PFSK-1 (cell line): Measurements from ENCODE around the gene ARSD.

Source experiments
- FOXP2 ChIP-seq: optimal IDR thresholded peaks from 2 replicates; pipeline ENCODE3; 2011; ENCODE audit warnings: borderline replicate concordance, control low read depth, inconsistent platforms; ENCODE audit not compliant: insufficient read depth; ENCODE audit errors: extremely low read length, extremely low read depth
- POLR2AphosphoS5 ChIP-seq: IDR thresholded peaks from 2 replicates; pipeline ENCODE4 v1.6.1; 2012; ENCODE audit warnings: low read depth, mild to moderate bottlenecking, control low read depth, low read length, moderate library complexity
- SIN3A ChIP-seq: IDR thresholded peaks from 2 replicates; pipeline ENCODE4 v1.6.1; 2012; ENCODE audit warnings: mild to moderate bottlenecking, low read length, moderate library complexity, borderline replicate concordance; ENCODE audit not compliant: insufficient read depth
- TAF1 ChIP-seq: IDR thresholded peaks from 2 replicates; pipeline ENCODE4 v1.6.1; 2012; ENCODE audit warnings: low read length, control low read depth, borderline replicate concordance; ENCODE audit not compliant: insufficient read depth
- TF ChIP-seq, protein P1 (sequence below), 2 experiments: IDR thresholded peaks; 2 replicates each; pipeline versions ENCODE4 v1.6.1 to v1.8.0; 2011 to 2012; ENCODE audit warnings: low read depth in 2 of 2, low read length in 2 of 2, control low read depth in 1 of 2, inconsistent platforms in 1 of 2, mild to moderate bottlenecking in 1 of 2, moderate library complexity in 1 of 2; ENCODE audit not compliant: insufficient read depth in 1 of 2

ARSD gene

DNA sequence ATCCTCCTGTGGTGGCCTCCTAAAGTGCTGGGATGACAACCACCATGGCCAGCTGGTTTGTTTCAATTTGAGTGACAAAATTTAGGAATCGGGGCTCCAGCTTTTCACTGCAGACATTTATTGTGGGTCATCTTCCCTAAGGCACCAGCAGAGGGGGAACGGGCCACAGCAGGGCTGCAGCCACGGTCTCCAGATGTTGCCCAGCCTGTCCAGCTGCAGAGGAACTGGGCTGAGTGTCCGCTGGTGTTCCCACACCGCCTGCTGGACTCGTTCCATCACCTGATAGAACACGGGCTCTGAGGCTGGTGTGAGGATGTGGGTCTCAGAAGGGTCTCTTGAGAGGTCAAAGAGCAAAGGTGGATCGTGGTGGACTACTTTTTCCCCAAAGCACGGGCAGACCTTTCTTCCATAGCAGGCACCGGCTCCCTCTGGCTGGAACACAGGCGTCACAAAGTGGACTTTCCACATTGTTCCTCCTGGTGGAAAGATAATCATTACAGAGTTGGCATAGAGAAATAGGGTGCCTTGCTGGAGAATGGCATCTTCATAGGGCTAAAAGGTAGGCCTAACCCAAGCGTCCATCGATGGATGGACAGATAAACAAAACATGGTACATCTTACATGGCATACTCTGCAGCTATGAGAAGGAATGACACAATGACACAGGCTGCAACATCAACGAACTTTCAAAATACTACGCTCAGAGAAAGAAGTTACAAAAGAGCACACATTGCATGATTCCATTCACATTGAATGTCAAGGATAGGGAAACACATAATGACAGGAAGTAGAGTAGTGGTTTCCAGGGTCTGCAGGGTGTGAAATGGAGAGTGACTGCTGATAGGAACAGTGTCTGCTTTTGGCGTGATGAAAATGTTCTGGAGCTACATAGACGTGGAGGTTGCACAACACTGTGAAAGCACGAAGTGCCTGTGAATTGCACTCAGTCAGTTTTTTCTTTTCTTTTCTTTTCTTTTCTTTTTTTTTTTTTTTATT is 5.9 kb upstream of the ARSD start:
- TF ChIP-seq SIN3A (no peak), FOXP2 (no peak), POLR2AphosphoS5 (no peak), TAF1 (no peak)
- TF ChIP-seq, protein P1, sequence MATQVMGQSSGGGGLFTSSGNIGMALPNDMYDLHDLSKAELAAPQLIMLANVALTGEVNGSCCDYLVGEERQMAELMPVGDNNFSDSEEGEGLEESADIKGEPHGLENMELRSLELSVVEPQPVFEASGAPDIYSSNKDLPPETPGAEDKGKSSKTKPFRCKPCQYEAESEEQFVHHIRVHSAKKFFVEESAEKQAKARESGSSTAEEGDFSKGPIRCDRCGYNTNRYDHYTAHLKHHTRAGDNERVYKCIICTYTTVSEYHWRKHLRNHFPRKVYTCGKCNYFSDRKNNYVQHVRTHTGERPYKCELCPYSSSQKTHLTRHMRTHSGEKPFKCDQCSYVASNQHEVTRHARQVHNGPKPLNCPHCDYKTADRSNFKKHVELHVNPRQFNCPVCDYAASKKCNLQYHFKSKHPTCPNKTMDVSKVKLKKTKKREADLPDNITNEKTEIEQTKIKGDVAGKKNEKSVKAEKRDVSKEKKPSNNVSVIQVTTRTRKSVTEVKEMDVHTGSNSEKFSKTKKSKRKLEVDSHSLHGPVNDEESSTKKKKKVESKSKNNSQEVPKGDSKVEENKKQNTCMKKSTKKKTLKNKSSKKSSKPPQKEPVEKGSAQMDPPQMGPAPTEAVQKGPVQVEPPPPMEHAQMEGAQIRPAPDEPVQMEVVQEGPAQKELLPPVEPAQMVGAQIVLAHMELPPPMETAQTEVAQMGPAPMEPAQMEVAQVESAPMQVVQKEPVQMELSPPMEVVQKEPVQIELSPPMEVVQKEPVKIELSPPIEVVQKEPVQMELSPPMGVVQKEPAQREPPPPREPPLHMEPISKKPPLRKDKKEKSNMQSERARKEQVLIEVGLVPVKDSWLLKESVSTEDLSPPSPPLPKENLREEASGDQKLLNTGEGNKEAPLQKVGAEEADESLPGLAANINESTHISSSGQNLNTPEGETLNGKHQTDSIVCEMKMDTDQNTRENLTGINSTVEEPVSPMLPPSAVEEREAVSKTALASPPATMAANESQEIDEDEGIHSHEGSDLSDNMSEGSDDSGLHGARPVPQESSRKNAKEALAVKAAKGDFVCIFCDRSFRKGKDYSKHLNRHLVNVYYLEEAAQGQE (IDR thresholded peaks at IDR 0.05; ENCODE audit: insufficient read depth in 1 of 2, low read depth in 2 of 2, low read length in 2 of 2): no peak

DNA sequence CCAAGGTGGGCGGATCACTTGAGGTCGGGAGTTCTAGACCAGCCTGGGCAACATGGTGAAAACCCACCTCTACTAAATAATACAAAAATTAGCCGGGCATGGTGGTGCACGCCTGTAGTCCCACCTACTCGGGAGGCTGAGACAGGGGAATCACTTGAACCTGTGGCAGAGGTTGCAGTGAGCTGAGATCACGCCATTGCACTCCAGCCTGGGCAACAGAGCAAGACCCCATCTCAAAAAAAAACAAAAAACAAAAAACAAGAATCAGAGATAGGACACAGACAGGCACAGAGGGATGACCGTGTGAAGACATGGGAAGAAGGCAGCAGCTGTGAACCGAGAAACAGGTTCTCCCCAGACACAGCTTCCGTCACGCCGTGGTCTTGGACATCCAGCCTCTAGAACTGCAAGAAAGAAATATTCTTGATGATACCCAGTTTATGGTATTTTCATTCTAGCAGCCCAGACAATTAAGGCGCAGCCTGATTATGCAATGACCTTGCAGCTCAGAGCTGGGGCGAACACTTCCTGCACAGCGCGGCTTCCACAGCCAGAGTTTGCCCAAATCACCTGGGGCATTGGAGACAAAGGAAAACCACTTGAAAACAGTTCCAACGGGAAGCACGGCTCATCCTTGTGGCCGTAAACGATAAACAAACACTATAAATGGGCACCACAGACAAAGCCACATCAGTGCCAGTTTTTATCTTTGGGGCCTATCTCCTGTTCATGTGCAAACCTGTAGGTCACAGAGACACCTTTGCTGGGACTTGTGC is 4.2 kb upstream of the ARSD start:
- TF ChIP-seq FOXP2: no peak
- TF ChIP-seq TAF1: no peak
- TF ChIP-seq, protein P1 (IDR thresholded peaks at IDR 0.05; ENCODE audit: insufficient read depth in 1 of 2, low read depth in 2 of 2, low read length in 2 of 2): no peak
- no peak for TF ChIP-seq SIN3A
- no peak for TF ChIP-seq POLR2AphosphoS5

DNA sequence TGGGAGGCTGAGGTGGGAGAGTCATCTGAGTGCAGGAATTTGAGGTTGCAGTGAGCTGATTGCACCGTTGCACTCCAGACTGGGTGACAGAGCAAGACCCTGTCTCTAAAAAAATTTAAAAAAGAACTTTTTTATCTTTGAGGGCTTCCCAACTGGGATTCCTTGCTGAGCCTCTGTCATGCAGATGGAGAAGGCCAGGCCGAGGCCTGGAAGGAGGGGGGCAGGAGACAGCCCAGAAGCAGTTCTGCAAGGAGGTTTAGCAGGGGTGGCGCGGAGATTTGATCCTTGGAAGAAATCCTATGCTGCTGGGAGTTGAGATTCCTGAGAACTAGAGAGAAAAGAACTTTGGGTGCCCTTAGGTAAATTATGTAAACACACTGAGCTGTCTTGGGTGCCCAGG is 2.5 kb upstream of the ARSD start:
- TF ChIP-seq, protein P1 (IDR thresholded peaks at IDR 0.05; ENCODE audit: insufficient read depth in 1 of 2, low read depth in 2 of 2, low read length in 2 of 2): no peak
- TF ChIP-seq SIN3A: no peak
- no peak for TF ChIP-seq TAF1
- no peak for TF ChIP-seq FOXP2

DNA sequence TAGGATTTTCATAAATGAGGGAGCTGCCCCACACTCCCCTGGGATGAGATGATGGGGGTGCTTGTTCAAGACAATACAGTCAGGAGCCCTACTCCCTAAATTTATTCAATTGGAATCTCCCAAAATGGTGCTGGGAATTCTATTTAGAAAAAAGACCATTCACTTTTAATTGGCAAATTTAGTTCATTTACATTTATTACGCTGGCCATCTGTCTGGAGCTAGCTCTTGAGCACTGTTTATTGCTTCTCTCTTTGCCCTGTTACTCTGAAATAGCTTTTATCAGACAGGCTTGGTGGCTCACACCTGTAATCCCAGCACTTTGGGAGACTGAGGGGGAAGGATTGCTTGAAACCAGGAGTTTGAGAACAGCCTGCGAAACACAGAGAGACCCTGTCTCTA is 2.0 kb upstream of the ARSD start:
- TF ChIP-seq, protein P1 (IDR thresholded peaks at IDR 0.05; ENCODE audit: insufficient read depth in 1 of 2, low read depth in 2 of 2, low read length in 2 of 2): no peak
- TF ChIP-seq POLR2AphosphoS5: no peak
- TF ChIP-seq TAF1: no peak
- TF ChIP-seq SIN3A: no peak
- TF ChIP-seq FOXP2: no peak
